Activated T-cell treated with anti-CD3 and anti-CD28 coated beads, Interleukin-2, amount 50 U/mL, for 24 hours (primary cell): Measurements from ENCODE around the gene CNGA2.

Experiments
- DNase-seq: peaks from one replicate; pipeline ENCODE4 v3.0.0-alpha.2; 2020
- H3K27ac Mint-ChIP-seq: 2 replicates; pipeline ENCODE4 v1.8.0; 2020; ENCODE audit warnings: mild to moderate bottlenecking, mixed read lengths
- H3K27me3 Mint-ChIP-seq: 2 replicates; pipeline ENCODE4 v1.8.0; 2020; ENCODE audit warnings: mixed read lengths
- H3K36me3 Mint-ChIP-seq: 2 replicates; pipeline ENCODE4 v1.8.0; 2020; ENCODE audit warnings: low read depth, mixed read lengths
- H3K4me1 Mint-ChIP-seq: 2 replicates; pipeline ENCODE4 v1.8.0; 2020; ENCODE audit warnings: low read depth, mixed read lengths
- H3K4me3 Mint-ChIP-seq: 2 replicates; pipeline ENCODE4 v1.8.0; 2020; ENCODE audit warnings: mild to moderate bottlenecking, moderate library complexity, mixed read lengths
- H3K9me3 Mint-ChIP-seq: 2 replicates; pipeline ENCODE4 v1.8.0; 2020; ENCODE audit warnings: mixed read lengths

The CNGA2 gene

GRCh38 chrX:151724563-151725337, 9.8 kb upstream of the CNGA2 start:
- Mint-ChIP-seq H3K27me3 (peaks cover 17% of the 10 kb centered on the region), H3K36me3 (no peaks in the 10 kb centered on the region), H3K9me3 (no peaks in the 10 kb centered on the region), H3K27ac (no peak overlapping the region), H3K4me1 (no peaks in the 10 kb centered on the region), H3K4me3 (no peak overlapping the region)
- no peak for DNase-seq

- H3K27me3 Mint-ChIP-seq: peaks cover 20% of the 10 kb centered on the region
- peak; percentile 8 for DNase-seq
- H3K4me3 Mint-ChIP-seq: no peak overlapping the region
- no peaks in the 10 kb centered on the region for H3K36me3 Mint-ChIP-seq
- no peak overlapping the region for H3K27ac Mint-ChIP-seq
- H3K4me1 Mint-ChIP-seq: no peaks in the 10 kb centered on the region
- no peaks in the 10 kb centered on the region for H3K9me3 Mint-ChIP-seq
These were observed 9.3 kb upstream of the CNGA2 start for GRCh38 chrX:151725338-151725614.

GRCh38 chrX:151726751-151727150, 7.8 kb upstream of the CNGA2 start:
- no peaks in the 10 kb centered on the region for H3K9me3 Mint-ChIP-seq

DNA sequence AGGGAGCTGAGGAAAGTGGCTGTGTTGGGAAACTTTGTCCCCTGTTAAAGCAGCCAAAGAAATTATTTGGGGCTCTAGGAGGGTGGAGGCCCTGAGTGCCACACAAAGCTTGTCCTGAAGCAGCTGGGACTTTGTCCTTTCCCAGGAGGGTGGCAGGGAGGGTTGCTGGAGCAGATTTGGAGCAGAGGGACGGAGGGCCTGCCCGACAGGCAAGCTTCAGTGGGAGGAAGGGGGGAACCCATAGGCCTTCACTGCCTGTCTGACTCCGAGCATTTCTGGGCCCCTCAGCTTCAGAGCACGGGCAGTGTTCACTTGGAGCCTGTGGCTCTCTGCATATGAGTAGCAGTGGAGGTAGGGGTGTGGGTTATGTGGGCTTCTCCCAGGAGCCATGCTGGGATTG, 7.2 kb upstream of the CNGA2 start:
- H3K27me3 Mint-ChIP-seq: peaks cover 25% of the 10 kb centered on the region
- H3K36me3 Mint-ChIP-seq: no peaks in the 10 kb centered on the region
- H3K4me1 Mint-ChIP-seq: no peaks in the 10 kb centered on the region
- H3K27ac Mint-ChIP-seq: no peak overlapping the region
- DNase-seq: no peak
- H3K9me3 Mint-ChIP-seq: no peaks in the 10 kb centered on the region
- no peak overlapping the region for H3K4me3 Mint-ChIP-seq

More at GRCh38 chrX:151726751-151727150, 7.8 kb upstream of the CNGA2 start:
- peaks cover 20% of the 10 kb centered on the region for H3K27me3 Mint-ChIP-seq
- DNase-seq: peak; percentile 3
- H3K36me3 Mint-ChIP-seq: no peaks in the 10 kb centered on the region
- no peak overlapping the region for H3K27ac Mint-ChIP-seq
- H3K4me3 Mint-ChIP-seq: no peak overlapping the region
- H3K4me1 Mint-ChIP-seq: no peaks in the 10 kb centered on the region

DNA sequence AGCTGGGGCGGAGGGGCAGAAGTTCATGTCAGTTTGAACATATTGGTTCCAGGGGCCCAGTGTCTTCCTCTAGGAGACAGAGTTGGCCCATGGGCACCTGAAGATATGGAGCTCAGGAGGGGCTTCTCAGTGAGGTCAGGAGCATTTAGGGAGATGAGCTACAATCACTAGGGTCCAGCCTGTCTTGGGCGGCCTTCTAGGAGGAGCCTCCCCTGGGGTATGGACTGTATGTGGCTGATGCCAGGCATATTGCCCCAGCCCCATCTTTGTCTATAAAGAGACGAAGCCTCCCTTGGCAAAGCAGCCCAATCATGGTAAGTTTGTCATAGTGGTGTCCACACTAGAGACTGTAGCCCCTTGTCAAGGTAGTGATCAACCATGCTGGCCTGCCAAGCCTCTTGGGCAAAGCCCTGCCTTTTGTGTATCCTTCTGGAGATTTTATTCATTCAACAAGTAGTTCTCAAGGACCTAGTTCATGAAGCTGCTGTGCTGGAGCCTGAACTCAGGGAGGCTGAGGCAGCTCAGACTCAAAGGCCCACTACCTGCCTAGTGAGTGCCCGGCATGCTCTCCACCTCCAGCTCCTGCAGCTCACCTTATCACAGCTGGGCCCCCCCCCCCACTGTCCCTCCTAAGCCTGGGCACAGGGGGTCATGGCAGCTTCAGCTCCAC, 5.4 kb upstream of the CNGA2 start:
- peak; percentile 8 for DNase-seq
- H3K4me1 Mint-ChIP-seq: no peaks in the 10 kb centered on the region
- no peaks in the 10 kb centered on the region for H3K36me3 Mint-ChIP-seq
- H3K27ac Mint-ChIP-seq: no peak overlapping the region
- H3K27me3 Mint-ChIP-seq: peaks cover 38% of the 10 kb centered on the region
- H3K9me3 Mint-ChIP-seq: no peaks in the 10 kb centered on the region
- H3K4me3 Mint-ChIP-seq: no peak overlapping the region

DNA sequence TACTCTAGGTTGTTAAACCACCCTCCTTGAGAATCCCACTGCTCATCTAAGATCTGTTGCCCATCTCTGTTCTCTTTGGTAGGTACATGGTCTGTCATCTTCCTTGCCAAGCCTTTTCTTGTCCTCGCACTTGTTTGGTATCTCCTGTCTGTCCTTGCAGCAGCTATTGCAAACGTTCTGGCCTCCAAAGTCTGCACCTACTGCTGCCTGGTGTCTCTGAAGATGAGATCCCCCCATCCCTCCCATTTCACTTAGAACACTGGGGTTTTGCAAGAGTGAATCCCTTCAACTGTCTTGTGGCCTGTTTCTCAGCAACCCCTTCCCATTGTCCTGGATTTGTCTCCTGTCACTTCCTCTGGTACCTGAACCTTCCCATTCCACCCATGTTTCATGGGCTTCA, 673 bp downstream of the CNGA2 start:
- Mint-ChIP-seq H3K4me1 (no peaks in the 10 kb centered on the region), H3K36me3 (no peaks in the 10 kb centered on the region), H3K27ac (no peak overlapping the region), H3K27me3 (peaks cover 55% of the 10 kb centered on the region), H3K4me3 (no peak overlapping the region), H3K9me3 (no peaks in the 10 kb centered on the region)
- no peak for DNase-seq

- Mint-ChIP-seq H3K27ac (no peak overlapping the region), H3K9me3 (no peaks in the 10 kb centered on the region), H3K4me3 (no peak overlapping the region), H3K27me3 (peaks cover 62% of the 10 kb centered on the region), H3K4me1 (no peaks in the 10 kb centered on the region), H3K36me3 (no peaks in the 10 kb centered on the region)
- DNase-seq: no peak
These were observed 2.1 kb downstream of the CNGA2 start for GRCh38 chrX:151736685-151737084.

GRCh38 chrX:151737494-151737893, 2.9 kb downstream of the CNGA2 start:
- Mint-ChIP-seq H3K4me3 (no peak overlapping the region), H3K27ac (no peak overlapping the region), H3K9me3 (no peaks in the 10 kb centered on the region), H3K27me3 (peaks cover 59% of the 10 kb centered on the region), H3K36me3 (no peaks in the 10 kb centered on the region), H3K4me1 (no peaks in the 10 kb centered on the region)
- no peak for DNase-seq

- Mint-ChIP-seq H3K4me3 (no peak overlapping the region), H3K27ac (no peak overlapping the region), H3K36me3 (no peaks in the 10 kb centered on the region), H3K4me1 (no peaks in the 10 kb centered on the region), H3K27me3 (peaks cover 53% of the 10 kb centered on the region), H3K9me3 (no peaks in the 10 kb centered on the region)
- no peak for DNase-seq
These were observed 4.2 kb downstream of the CNGA2 start for GRCh38 chrX:151738751-151739150.

DNA sequence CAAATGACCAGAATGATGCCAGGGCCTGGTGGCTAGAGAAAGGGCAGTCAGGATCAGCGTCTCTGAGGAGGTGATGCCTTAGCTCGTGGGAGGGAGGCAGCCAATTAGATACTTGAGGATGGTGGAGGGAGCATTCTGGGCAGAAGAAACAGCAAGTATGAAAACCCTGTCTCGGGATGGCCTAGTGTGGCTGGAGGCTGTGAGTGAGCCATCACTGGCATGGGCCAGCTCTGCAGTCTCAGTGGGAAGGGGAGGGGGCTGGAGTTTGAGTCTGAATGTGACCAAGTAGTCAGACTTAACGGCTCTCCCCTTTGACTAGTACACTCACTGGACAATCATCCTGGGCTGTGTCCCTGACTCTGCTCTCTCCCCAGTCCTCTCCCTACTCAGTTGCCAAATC, 7.1 kb downstream of the CNGA2 start:
- H3K4me3 Mint-ChIP-seq: no peak overlapping the region
- no peaks in the 10 kb centered on the region for H3K36me3 Mint-ChIP-seq
- no peak overlapping the region for H3K27ac Mint-ChIP-seq
- no peaks in the 10 kb centered on the region for H3K4me1 Mint-ChIP-seq
- peaks cover 42% of the 10 kb centered on the region for H3K27me3 Mint-ChIP-seq
- no peak for DNase-seq
- H3K9me3 Mint-ChIP-seq: no peaks in the 10 kb centered on the region

DNA sequence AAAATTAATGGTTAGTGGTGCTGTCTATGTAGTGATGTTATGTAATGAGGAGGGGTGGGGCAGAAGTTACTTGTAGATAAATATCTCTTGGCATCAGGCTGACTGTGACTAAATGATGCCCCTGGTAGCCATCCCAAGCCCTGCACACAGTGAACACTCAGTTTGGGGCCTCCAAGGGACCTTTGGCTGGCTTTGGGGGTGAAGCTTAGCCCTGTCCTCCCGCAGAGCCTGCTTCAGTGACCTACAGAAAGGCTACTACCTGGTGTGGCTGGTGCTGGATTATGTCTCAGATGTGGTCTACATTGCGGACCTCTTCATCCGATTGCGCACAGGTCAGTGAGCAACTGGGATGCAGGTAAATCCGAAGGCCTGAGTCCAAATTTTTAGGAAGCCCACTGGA, 7.8 kb downstream of the CNGA2 start:
- H3K4me1 Mint-ChIP-seq: no peaks in the 10 kb centered on the region
- H3K9me3 Mint-ChIP-seq: no peaks in the 10 kb centered on the region
- no peak overlapping the region for H3K27ac Mint-ChIP-seq
- H3K36me3 Mint-ChIP-seq: no peaks in the 10 kb centered on the region
- H3K4me3 Mint-ChIP-seq: no peak overlapping the region
- DNase-seq: no peak
- peaks cover 45% of the 10 kb centered on the region for H3K27me3 Mint-ChIP-seq

- H3K27me3 Mint-ChIP-seq: peaks cover 41% of the 10 kb centered on the region
- H3K9me3 Mint-ChIP-seq: no peaks in the 10 kb centered on the region
- DNase-seq: no peak
- H3K36me3 Mint-ChIP-seq: no peaks in the 10 kb centered on the region
- H3K4me3 Mint-ChIP-seq: no peak overlapping the region
- no peaks in the 10 kb centered on the region for H3K4me1 Mint-ChIP-seq
- H3K27ac Mint-ChIP-seq: no peak overlapping the region
These were observed 9.3 kb downstream of the CNGA2 start for GRCh38 chrX:151743651-151744470.

DNA sequence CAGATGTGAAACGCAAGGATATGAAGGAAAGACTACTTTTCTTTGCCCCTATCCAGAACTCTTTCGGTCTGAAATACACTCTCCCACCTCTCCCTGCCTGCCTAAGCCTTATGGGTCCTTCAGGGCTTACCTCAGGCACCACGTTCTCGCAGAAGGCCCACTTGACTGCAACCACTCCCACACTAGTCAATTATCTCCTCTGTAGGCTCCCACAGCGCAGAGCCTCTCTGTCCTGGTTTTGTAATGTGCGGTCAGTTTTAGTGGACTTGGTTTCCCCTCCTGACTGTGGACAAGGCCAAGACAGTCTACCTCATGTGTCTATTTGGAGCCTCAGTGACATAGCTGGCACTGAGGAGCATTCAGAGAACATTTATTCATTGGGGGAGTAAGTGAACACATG, 11.1 kb downstream of the CNGA2 start:
- H3K4me1 Mint-ChIP-seq: no peaks in the 10 kb centered on the region
- no peak for DNase-seq

DNA sequence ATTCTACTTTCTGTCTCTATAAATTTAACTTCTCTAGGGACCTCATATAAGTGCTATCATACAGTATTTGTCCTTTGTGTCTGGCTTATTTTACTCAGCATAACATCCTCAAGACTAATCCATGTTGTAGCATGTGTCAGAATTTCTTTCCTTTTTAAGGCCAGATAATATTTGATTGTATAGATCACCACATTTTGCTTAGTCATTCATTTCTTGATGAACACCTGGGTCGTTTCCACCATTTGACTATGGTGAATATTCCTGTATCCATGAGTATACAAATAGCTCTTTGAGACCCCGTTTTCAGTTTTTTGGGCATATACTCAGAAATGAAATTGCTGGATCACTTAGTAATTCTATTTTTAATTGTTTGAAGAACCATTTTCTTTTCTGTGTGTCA, 12.0 kb downstream of the CNGA2 start:
- Mint-ChIP-seq H3K4me1 (no peaks in the 10 kb centered on the region), H3K9me3 (no peaks in the 10 kb centered on the region), H3K4me3 (no peak overlapping the region), H3K27ac (no peak overlapping the region), H3K27me3 (peaks cover 55% of the 10 kb centered on the region), H3K36me3 (no peaks in the 10 kb centered on the region)
- DNase-seq: no peak

More for the DNA sequence above, 11.1 kb downstream of the CNGA2 start:
- H3K27me3 Mint-ChIP-seq: peaks cover 53% of the 10 kb centered on the region
- H3K36me3 Mint-ChIP-seq: no peaks in the 10 kb centered on the region
- H3K9me3 Mint-ChIP-seq: no peaks in the 10 kb centered on the region
- no peak overlapping the region for H3K4me3 Mint-ChIP-seq
- H3K27ac Mint-ChIP-seq: no peak overlapping the region

GRCh38 chrX:151750511-151750910, 16.0 kb downstream of the CNGA2 start:
- Mint-ChIP-seq H3K36me3 (no peaks in the 10 kb centered on the region), H3K9me3 (no peaks in the 10 kb centered on the region), H3K27me3 (peaks cover 72% of the 10 kb centered on the region), H3K4me3 (no peak overlapping the region), H3K27ac (no peak overlapping the region), H3K4me1 (no peaks in the 10 kb centered on the region)
- no peak for DNase-seq
